ENCODE data around the gene ZNRF3.
"Not testable (repeated sequence)": the region's sequence is repeated elsewhere in the genome, so short reads cannot be mapped to it uniquely, and the experiment has no call there.

ZNRF3 gene

DNA sequence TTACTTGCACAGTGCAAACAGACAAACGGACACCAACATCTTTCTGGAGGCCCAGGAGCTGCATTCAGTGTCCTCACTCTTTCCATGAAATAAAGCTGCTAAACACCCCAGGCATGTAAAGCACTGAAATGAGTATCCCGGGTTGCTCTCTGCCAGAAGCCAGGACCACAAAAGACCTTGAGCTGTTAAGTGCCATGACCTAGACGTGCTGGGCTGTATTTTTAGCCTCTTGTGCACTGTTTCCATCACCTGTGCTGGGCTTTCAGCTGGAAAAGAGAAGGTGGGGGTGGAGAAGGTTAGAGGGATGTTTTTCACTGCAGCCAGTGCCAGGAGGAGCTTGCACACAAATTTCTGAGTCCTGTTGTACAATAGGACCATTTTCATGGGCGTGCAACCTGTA lies 186.1 kb downstream of the ZNRF3 start:
- DNase-seq (ENCODE audit: low read depth): no peak

DNA sequence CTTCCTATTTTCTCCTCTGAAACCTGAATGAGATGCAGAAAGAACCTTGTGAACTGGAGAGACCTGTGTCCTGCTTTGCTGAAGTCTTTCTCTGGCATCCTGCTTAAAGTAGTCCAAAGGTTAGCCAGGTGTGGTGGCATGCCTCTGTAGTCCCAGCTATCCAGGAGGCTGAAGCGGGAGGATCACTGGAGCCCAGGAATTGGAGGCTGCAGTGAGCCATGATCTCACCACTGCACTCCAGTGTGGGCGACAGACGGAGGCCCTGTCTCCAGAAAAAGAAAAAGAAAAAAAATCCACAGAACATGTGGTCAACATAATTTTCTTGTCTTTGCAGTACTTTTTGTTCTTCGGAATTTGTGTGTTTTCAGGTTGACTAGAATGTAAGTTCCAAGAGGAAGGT lies 187.1 kb downstream of the ZNRF3 start:
- no peak for DNase-seq (ENCODE audit: low read depth)

DNA sequence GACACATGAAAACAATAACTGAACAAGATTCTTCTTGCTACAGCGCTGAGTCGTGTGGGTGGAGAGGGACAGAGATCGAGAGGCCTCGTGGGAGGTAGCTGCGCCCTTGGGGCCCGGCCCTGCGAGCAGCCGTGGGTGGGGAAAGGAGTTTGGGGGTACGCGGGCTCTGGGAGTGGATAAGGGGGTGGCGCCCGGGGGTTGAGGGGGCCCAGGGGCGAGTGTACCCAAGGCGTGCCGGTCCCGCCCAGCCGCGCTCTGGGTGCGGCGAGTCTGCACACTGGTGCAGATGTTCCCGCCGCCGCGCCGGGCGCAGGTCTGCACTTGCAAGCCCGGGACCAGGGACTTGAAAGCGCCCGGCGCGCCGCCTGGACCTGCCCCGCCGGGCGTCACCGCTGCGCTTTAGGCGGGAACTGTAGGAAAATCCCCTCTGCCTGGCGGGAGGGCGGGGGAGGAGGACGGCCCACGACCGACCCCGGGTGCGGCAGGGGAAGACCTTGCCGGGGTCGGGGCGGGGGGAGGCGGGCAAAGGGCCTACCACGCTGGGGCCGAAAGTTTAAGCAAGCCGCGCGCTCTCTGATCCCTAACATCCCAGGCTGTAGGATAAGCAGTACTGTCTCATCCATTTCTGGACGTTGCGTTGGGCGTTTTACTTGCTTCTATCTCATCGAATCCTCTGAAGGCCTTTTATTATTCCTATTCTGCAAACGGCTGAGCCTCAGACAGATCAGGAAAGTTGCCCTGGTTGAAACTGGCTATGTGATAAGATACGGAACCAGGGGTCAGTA lies 188.1 kb downstream of the ZNRF3 start:
- no peak for DNase-seq (ENCODE audit: low read depth)

DNA sequence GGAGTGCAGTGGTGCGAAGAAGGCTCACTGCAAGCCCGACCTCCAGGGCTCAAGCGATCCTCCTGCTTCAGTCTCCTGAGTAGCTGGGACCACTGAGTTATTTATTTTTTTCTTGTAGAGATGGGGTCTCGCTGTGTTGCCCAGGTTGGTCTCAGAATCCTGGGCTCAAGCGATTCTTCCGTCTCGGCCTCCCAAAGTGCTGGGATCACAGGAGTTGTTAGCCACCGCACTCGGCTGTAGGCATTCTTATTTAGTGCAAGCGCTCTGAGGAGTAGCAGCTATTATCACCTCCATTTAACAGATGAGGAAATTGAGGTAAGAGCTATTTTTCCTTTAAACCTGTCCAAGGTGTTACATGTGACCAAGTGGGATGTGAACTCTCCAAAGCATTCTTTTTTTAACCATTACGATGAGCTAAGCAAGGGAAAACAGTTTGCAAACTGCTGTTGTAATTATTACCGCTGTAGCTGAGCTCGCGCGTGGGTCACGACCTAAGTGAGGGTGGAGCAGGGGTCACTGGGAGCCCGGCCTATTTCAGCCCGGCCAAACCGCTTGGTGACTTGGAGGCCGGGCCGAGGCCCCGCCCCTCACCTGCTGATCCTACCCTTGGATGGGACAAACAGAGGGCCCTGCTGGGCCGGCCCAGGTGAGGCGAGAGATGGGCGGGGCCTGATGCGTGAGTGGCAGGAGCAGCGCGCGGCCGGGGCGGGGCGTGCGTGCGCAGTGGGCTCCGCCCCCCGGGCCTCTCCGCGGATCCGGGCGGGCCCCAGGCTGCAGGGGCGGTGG lies 189.0 kb downstream of the ZNRF3 start:
- peak; percentile 48 for DNase-seq (ENCODE audit: low read depth)

DNA sequence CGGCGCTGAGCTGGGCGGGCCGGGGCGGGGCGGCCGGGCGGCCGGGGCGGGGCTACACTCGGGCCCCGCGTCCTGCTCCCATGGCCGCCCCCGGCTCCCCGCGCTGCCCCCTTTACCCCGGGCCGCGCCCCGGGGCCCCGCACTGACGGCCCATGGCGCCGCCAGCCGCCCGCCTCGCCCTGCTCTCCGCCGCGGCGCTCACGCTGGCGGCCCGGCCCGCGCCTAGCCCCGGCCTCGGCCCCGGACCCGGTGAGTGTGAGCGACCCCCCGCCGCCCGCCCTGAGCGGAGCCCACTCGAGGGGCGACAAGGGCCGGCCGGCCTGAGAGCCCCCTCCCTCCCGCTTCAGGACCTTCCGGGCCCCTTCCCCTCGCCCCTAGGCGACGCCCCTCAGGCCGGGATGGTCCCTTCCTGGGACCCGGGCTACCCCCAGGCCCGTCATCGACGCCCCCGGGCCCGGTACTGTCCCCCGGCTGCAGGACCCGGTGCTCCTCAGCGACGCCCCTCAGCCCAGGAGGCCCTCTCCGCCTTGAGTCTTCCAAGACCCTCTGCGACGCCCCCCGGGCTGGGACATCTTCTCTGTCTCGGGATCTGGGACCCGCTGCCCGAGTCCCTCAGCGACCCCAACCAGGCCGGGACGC lies 189.7 kb downstream of the ZNRF3 start, which contains the start of gene KREMEN1:
TSS of gene KREMEN1 (plus strand) at position 57 of the 639 bp plus-strand sequence. CDS start at position 153, 96 bp downstream.
- DNase-seq (ENCODE audit: low read depth): no peak

DNA sequence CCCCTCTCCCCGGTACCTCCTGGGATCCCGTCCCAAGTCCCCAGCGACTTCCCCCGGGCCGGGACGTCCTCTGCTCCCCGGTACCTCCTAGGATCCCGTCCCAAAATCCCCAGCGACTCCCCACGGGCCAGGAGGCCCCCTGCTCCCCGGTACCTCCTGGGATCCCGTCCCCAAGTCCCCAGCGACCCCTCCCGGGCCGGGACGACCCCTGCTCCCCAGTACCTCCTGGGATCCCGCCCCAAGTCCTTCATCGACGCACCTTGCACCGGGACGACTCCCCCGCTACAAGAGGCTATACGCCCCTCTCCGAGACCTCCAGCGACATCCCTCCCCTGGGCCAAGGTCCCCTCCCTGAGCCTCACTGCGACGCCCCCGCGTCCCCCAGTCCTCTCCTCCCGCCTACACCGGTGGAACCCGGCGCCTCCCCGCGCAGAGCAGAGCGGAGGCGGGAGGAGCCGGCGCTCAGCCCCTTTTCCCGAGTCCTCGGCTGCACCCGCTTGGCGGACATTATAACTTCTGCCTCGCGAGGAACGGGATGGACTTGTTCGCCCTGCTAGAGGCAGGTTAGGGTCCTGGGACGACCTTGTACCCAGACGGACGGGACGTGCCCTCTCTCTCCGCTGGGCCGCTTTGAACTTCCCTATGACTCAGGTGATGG lies 190.4 kb downstream of the ZNRF3 start:
- DNase-seq (ENCODE audit: low read depth): no peak

DNA sequence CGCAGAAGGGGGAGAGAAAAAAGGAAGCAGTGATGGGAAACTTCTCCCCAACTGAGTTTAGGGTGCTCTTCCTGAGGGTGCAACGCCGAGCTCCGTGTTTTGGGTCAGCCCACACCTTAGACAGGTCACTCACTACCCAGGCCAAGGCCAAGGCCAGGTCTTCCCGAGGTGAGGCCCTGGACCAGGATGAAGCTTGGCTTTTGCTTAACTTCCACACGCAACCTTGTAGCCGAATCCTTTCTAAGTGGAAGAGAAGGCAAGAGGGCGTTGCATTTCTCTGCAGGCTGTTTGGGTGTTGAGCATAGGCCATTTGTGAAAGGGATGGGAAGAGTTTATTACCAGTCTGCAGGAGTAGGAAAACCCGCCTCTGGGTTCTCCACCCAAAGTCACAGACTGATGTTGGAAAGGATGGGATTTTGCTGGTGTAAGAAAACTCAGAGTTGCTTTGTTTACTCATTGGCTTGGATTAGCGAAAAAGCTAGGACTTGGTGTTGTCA lies 191.0 kb downstream of the ZNRF3 start:
- no peak for DNase-seq (ENCODE audit: low read depth)

DNA sequence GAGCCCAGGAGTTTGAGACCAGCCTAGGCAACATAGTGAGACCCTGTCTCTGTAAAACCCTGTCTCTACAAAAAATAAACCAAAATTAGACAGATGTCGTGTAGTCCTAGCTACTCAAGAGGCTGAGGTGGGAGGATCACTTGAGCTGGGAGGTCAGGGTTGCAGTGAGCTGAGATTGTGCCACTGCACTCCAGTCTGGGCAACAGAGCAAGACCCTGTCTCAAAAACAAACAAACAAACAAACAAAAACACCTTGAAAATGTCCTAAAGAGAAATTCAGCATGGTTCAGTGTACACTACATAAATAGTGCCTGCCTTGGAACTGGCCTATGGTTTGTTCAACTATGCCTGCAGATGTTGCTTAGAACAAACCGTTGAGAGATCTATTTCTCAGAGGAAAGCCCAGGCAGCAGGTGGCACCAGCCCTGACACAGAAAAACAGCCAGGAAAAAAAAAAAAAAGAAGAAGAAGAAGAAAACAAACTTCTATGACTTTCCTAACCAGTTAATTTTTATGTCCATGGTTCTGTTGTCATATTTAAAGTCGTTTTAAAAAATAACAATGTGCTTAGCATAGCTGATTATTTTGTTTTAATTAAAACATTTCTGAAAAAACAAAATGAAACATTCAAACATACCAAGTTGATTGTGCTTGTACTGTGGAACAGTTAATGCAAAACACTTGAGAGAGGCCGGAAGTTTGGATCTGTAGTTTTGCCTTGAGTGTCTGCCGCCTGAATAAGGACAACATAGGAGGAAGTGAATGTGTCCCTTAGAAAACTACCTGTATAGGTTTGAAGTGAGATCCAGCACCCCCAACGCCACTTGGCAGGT lies 194.9 kb downstream of the ZNRF3 start:
- no peak for DNase-seq (ENCODE audit: low read depth)

DNA sequence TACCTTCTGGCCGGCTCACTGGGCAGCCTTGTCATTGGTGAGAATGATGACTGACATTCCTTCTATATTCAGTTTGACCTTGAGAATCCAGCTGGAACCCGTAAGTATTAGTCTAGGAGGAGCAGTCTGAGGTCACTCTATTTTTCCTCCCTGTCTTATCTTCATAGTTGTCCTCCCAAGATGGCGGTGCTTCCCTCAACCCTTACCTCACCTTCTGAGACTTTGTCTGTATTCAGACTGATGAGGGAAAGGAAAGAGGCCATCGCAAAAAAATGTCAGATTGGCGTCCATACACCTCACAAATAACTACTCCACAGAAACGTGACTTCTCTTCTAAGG lies 195.5 kb downstream of the ZNRF3 start:
- DNase-seq (ENCODE audit: low read depth): no peak

DNA sequence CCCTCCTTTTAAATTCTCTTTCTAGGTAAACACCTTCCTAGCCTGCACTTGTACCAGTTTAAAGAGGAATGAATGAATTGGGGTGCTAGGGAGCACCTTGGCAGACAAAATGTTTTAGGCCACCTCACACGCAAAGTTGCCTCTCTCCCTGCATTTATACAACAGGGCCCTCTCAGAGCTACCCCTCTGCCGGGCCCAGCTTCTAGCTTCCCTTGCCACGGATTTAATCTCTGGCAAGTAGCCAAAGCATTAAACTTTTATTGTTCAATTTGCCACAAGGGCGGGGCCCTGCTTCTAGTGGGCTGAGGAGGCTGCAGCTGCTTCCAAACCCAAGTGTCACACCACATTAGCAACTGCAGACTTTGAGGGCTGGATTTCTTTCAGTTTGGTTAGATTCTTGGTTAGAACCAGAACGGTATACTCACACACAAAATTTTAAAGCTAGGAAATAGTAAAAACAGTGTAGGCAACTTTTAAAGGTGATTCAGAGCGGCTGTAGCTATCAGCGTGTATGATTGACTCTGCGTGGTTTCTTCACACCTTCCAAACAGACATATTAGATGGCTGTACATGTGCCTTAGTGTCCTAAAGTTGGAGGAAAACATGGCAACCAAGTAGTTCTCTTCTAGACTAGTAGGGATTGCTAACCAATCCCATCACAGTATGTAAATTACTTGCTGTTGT lies 196.0 kb downstream of the ZNRF3 start:
- DNase-seq (ENCODE audit: low read depth): no peak

DNA sequence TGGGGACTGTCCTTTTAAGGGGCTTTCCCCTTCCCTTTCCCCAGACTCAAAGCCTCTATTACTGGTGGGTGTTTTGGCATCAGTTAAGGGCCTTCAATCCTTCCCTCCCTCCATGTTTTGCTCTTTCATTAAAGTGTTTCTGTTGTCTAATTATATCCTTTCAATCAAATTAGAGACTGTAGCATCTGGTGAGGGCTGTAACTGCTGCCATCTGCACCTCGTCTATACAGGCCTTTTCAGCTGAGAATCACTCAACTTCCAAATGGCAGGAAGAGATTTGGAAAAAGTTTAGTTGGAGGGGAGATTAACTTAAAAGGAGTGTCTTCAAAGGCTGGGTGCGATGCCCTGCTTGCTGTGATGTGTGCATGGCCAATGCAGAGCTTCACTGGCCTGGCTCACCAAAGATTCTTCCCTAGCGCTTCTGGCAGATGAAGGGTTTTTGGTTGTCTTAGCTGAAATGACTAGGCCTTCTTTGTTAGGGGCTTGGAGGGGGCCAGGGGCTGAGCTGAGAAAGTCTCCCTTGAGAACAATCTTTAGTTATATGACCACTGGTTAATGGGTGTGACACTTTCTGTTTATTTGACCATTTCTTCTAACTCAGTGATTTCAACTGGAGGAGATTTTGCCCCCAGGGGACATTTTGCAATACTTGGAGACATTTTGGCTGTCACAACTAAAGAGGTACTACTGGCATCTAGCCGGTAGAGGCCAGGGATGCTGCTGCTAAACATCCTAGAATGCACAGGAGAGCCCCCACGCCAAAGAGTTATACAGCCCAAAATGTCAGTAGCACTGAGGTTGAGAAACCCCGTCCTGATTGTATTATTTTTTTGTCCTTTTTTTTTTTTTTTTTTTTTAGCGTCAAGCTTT lies 197.0 kb downstream of the ZNRF3 start:
- no peak for DNase-seq (ENCODE audit: low read depth)

DNA sequence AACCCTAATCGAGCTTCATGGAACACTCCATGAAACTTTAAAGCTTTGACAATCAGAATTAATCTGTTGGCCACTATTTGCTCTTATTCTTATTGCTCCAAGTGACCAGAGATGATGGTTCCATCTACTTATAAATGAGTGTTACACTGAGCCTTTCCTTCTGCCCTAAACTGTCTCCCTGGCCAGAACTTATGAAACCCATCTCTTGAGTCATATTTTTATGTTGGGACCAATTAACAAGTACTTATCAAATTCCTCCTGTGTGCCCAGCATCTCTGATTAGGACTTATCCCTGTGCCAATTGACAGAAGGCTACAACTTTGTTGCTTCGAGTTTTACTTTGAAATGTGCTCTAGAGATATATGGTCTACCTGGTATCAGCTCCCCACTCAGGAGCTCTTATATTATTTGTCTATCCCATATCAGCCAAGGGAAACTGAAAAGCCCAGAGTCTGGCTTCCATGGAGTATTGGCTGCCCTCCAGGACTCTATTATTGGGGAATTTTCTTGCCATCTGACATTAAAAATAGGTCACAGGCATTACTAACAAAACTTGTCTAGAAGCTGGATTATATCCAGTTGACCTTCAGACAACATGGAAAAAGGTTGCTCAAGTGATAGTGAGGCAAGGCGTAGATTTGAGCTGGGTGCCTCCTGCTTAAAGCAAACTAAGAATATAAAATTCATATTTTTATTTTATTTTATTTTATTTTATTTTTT lies 198.3 kb downstream of the ZNRF3 start:
- DNase-seq (ENCODE audit: low read depth): no peak

DNA sequence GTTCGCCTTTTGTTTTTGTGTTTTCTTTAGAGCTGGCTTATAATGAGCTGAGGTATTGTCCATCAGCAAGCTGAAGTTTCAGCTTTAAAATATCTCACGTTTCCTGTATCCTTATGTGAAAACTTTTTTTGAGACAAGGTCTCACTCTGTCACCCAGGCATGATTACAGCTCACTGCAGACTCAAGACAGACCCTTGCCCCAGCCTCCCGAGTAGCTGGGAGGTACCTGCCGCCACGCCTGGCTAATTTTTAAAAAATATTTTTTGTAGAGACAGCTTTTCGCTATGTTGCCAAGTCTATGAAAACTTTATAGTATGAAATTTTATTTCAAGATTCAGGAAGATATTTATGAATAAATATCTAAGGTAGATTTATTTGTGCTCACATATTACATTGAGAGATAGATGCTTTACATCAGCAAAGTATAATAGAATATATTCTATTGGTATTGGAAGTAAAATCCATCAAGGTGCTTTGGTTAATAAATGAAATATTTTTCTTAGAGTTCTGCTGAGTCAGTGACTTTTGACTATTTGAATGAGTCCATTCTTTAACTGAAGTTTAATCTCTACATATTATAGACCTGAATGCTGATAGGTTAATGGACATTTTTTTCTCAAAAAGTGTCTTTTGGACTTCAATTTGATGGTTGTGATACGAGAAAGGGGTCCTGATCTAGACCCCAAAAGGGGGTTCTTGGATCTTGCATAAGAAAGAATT lies 199.6 kb downstream of the ZNRF3 start:
- no peak for DNase-seq (ENCODE audit: low read depth)

DNA sequence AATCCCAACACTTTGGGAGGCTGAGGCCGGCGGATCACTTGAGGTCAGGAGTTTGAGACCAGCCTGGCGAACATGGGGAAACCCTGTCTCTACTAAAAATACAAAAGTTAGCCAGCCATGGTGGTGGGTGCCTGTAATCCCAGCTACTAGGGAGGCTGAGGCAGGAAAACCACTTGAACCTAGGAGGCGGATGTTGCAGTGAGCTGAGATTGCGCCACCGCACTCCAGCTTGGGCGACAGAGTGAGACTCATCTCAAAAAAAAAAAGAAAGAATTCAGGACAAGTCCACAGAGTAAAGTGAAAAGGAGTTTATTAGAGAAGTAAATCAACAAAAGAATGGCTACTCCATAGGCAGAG lies 200.2 kb downstream of the ZNRF3 start:
- not testable (repeated sequence) for DNase-seq (ENCODE audit: low read depth)

DNA sequence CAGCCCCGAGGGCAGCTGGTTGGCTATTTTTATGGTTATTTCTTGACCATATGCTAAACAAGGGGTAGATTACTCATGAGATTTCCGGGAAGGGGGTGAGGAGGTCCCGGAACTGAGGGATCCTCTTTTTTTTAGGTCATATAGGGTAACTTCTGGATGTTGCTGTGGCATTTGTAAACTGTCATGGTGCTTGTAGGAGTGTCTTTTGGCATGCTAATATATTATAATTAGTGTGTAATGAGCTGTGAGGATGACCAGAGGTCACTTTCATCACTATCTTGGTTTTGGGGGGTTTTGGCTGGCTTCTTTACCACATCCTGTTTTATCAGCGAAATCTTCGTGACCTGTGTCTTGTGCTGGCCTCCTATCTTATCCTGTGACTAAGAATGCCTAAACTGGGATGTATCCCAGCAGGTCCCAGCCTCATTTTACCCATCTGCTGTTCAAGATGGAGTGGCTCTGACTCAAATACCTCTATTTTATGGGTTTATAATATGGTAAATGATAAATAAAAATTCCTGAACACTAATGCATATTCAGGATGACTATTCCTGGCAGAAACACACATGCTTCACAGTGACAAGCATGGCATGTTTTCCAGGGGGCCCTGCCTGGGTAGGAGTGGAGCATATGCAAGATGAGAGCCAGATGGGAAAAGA lies 200.7 kb downstream of the ZNRF3 start:
- DNase-seq (ENCODE audit: low read depth): no peak

DNA sequence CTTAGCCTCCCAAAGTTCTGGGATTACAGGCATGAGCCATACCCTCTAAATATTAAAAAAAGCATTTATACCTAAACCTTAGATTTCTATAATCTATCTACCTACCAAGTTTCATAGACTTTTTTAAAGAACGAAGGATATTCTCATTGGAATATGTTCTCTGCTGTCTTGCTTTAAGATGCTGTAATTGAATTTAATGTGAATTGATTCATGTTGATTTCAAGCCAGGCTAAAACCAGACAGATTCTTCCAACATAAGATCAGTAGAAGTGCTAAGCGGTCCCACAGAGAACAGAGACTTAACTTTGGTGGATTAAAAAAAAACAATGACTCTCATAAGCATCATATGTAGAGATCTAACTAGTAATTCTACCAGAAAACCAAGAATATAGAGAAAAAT lies 203.6 kb downstream of the ZNRF3 start:
- DNase-seq (ENCODE audit: low read depth): no peak

DNA sequence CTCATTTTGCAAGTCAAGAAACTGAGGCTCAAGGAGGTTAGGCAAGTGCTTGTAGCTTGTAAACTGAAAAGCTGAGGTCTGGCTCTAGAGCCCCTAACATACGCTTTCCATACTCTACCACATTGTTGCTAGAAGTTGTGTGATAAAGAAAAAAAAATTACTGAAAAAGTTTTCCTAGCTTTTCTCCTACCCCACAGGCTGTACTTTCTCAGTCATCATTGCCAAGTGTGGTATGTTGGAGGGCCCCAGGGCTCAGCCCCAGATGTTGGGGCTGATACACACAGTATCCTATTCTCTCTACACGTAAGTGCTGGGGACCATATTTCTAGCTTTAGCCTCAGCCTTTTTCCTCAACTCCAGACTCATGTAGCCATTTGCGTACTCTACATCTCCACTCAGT lies 205.4 kb downstream of the ZNRF3 start:
- no peak for DNase-seq (ENCODE audit: low read depth)

DNA sequence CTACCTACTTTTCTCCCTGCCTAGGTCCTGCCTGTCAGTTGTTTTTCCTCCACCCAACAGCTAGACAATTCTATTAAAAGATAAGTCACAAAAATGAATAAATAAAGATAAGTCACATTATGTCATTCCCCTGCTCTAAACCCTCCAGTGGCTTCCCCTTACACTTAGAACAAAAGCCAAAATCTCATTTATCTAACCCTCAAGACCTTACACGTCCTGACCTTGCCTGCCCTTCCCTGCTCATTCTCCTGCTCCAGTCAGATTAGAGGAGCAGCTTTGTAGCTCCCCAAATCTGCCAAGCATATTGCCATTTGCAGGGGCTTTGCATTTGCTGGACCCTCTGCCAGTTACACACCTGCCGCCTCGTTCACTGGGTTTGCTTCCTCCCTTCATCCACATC lies 206.1 kb downstream of the ZNRF3 start:
- no peak for DNase-seq (ENCODE audit: low read depth)
